Neural cell (in vitro differentiated cells): ENCODE data around the gene CHN1. TPM values are rescaled to one million over a fixed set of nuclear protein-coding genes. Genes with fewer than 3 reads are reported as not detected.

Source experiments
- H2AFZ ChIP-seq: fragments of 200-600, 300-800 bp; sonication (generic), shearing (Covaris generic); 2 replicates; pipeline ENCODE4 v1.6.0; 2014; ENCODE audit warnings: low read depth, mild to moderate bottlenecking, antibody characterized with exemption, low read length, moderate library complexity
- H3F3A ChIP-seq: fragments of 200-600 bp; shearing (Covaris generic); 2 replicates; pipeline ENCODE4 v1.6.1; 2016; ENCODE audit warnings: mild to moderate bottlenecking, moderate library complexity, mixed read lengths, antibody characterized with exemption, low read length; ENCODE audit not compliant: insufficient read depth, poor library complexity, severe bottlenecking
- H3K27ac ChIP-seq: fragments of 200-600, 300-800 bp; sonication (generic), shearing (Covaris generic); 2 replicates; pipeline ENCODE4 v1.5.1; 2014; ENCODE audit warnings: mild to moderate bottlenecking, low read length, moderate library complexity
- H3K27me3 ChIP-seq: fragments of 300-800, 200-600 bp; sonication (generic), shearing (Covaris generic); 2 replicates; pipeline ENCODE4 v1.6.0; 2014; ENCODE audit warnings: mild to moderate bottlenecking, low read depth, low read length, moderate library complexity; ENCODE audit not compliant: insufficient read depth
- H3K36me3 ChIP-seq: fragments of 300-800, 200-600 bp; sonication (generic), shearing (Covaris generic); 2 replicates; pipeline ENCODE4 v1.5.1; 2014; ENCODE audit warnings: mild to moderate bottlenecking, antibody characterized with exemption, low read length, moderate library complexity; ENCODE audit not compliant: insufficient read depth
- H3K4me2 ChIP-seq: fragments of 300-800, 200-600 bp; sonication (generic), shearing (Covaris generic); 2 replicates; pipeline ENCODE4 v1.6.0; 2014; ENCODE audit warnings: mild to moderate bottlenecking, low read length
- H3K4me3 ChIP-seq: fragments of 300-800, 200-600 bp; sonication (generic), shearing (Covaris generic); 2 replicates; pipeline ENCODE4 v1.5.1; 2014; ENCODE audit warnings: mild to moderate bottlenecking, low read length, moderate library complexity
- H3K79me2 ChIP-seq: fragments of 200-600 bp; shearing (Covaris generic); replicated peaks from 2 replicates; pipeline ENCODE4 v1.6.0; 2014; ENCODE audit warnings: mild to moderate bottlenecking, low read length, moderate library complexity; ENCODE audit not compliant: insufficient read depth
- H3K9ac ChIP-seq: fragments of 300-800, 200-600 bp; sonication (generic), shearing (Covaris generic); 2 replicates; pipeline ENCODE4 v1.6.1; 2016; ENCODE audit warnings: mild to moderate bottlenecking, low read length, mixed read lengths
- H3K9me2 ChIP-seq: fragments of 200-600 bp; shearing (Covaris generic); 2 replicates; pipeline ENCODE4 v1.6.1; 2016; ENCODE audit warnings: mild to moderate bottlenecking, low read length, mixed read lengths; ENCODE audit not compliant: insufficient read depth
- H3K9me3 ChIP-seq: fragments of 200-600, 300-800 bp; sonication (generic), shearing (Covaris generic); 2 replicates; pipeline ENCODE4 v1.6.1; 2016; ENCODE audit warnings: mild to moderate bottlenecking, mixed run types, low read length, moderate library complexity, mixed read lengths
- H4K20me1 ChIP-seq: fragments of 200-600 bp; shearing (Covaris generic); 2 replicates; pipeline ENCODE4 v1.6.1; 2016; ENCODE audit warnings: mild to moderate bottlenecking, mixed run types; ENCODE audit not compliant: insufficient read depth
- EP300 ChIP-seq: fragments of 450-650 bp; conservative IDR thresholded peaks from 2 replicates; pipeline ENCODE4 v1.6.1; 2014; ENCODE audit warnings: antibody characterized with exemption, mild to moderate bottlenecking, moderate library complexity; ENCODE audit not compliant: poor library complexity, severe bottlenecking
- EZH2 ChIP-seq: fragments of 200-600, 300-800 bp; shearing (Covaris generic), sonication (generic); IDR thresholded peaks from 2 replicates; pipeline ENCODE4 v1.6.1; 2014; ENCODE audit warnings: antibody characterized with exemption, low read length, borderline replicate concordance, mild to moderate bottlenecking; ENCODE audit not compliant: insufficient read depth, poor library complexity, severe bottlenecking
- MXI1 ChIP-seq: fragments of 450-650 bp; conservative IDR thresholded peaks from 2 replicates; pipeline ENCODE4 v1.6.1; 2014; ENCODE audit warnings: antibody characterized with exemption, mild to moderate bottlenecking; ENCODE audit not compliant: poor library complexity, severe bottlenecking
- POLR2AphosphoS5 ChIP-seq: IDR thresholded peaks from 2 replicates; pipeline ENCODE4 v1.6.1; 2012
- RAD21 ChIP-seq: fragments of 450-650 bp; conservative IDR thresholded peaks from 2 replicates; pipeline ENCODE4 v1.6.1; 2014; ENCODE audit warnings: antibody characterized with exemption, mild to moderate bottlenecking, moderate library complexity
- SMC3 ChIP-seq: fragments of 450-650 bp; conservative IDR thresholded peaks from 2 replicates; pipeline ENCODE4 v1.6.1; 2014; ENCODE audit warnings: antibody characterized with exemption, mild to moderate bottlenecking, moderate library complexity; ENCODE audit not compliant: poor library complexity
- TAF1 ChIP-seq: IDR thresholded peaks from 2 replicates; pipeline ENCODE4 v1.6.1; 2012; ENCODE audit warnings: low read depth
- polyA plus RNA-seq: library from polyadenylated mRNA; depleted of rRNA; stranded (reverse); fragments of >200 nt; gene quantifications from 2 replicates; pipeline ENCODE4 v1.2.3, GENCODE V29; 2014
- TF ChIP-seq, protein P1 (sequence below): fragments of 450-650 bp; IDR thresholded peaks from 2 replicates; pipeline ENCODE4 v1.5.1; 2014; ENCODE audit warnings: antibody characterized with exemption, mild to moderate bottlenecking, moderate library complexity; ENCODE audit not compliant: poor library complexity, severe bottlenecking
- TF ChIP-seq, protein P2 (sequence below): IDR thresholded peaks from 2 replicates; pipeline ENCODE4 v1.6.1; 2012; ENCODE audit warnings: borderline replicate concordance

CHN1 gene
- polyA plus RNA-seq, 1 donor from 2014 or later, result 133 TPM

DNA sequence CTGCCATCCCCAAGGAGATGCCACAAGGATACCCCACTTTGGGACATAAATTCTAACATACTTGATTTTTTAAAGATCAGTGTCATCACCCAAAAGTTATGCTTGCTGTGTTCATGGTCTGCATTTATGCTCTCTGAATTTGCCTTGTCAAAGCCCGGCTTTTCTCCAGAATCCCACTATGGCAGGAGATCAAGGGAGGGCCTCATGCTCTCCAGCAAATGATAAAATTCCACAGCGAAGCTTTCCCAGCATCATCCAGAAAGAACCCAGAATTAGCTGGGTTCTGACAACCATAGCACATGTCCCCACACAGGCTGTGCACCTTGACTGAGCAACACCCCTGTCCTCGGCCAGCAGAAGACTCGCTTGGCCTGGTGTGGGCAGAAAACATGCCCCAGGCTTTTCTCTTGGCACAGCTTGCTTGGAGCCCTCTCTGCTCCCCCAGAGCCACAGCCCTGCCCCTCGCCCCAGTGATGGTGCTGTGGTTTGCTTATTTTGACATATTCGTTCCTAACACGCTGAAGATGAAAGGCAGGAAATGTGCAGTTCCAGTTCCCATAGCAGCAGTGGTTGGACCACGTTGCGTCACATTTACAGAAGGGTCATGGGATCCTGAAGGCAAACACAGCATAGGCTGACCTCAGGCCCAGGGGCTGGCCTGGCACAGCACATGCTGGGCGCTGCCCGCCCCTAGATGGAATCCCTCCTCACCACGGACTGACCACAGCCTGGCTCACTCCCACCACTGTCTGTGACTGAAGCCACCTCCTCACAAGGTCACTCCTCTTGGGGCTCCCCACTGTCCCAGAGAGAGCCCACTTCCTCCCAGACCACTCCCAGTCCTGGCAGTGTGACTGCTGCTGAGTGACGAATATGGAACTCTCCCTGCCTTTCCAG lies 226.8 kb downstream of the CHN1 start:
- Histone ChIP-seq H3K36me3 (no peaks in the 10 kb centered on the region), H3K9me2 (no peaks in the 10 kb centered on the region), H3K9me3 (no peaks in the 10 kb centered on the region), H3F3A (no peaks in the 10 kb centered on the region), H3K9ac (no peak overlapping the region), H3K27ac (no peak overlapping the region), H4K20me1 (no peaks in the 10 kb centered on the region), H2AFZ (no peak overlapping the region), H3K27me3 (no peaks in the 10 kb centered on the region), H3K79me2 (no peaks in the 10 kb centered on the region), H3K4me2 (no peak overlapping the region), H3K4me3 (no peak overlapping the region)
- TF ChIP-seq RAD21 (no peak), EP300 (no peak), TAF1 (no peak), POLR2AphosphoS5 (no peak), EZH2 (no peak), MXI1 (no peak), SMC3 (no peak)
- TF ChIP-seq, protein P1, sequence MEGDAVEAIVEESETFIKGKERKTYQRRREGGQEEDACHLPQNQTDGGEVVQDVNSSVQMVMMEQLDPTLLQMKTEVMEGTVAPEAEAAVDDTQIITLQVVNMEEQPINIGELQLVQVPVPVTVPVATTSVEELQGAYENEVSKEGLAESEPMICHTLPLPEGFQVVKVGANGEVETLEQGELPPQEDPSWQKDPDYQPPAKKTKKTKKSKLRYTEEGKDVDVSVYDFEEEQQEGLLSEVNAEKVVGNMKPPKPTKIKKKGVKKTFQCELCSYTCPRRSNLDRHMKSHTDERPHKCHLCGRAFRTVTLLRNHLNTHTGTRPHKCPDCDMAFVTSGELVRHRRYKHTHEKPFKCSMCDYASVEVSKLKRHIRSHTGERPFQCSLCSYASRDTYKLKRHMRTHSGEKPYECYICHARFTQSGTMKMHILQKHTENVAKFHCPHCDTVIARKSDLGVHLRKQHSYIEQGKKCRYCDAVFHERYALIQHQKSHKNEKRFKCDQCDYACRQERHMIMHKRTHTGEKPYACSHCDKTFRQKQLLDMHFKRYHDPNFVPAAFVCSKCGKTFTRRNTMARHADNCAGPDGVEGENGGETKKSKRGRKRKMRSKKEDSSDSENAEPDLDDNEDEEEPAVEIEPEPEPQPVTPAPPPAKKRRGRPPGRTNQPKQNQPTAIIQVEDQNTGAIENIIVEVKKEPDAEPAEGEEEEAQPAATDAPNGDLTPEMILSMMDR, result no peak
- TF ChIP-seq, protein P2, sequence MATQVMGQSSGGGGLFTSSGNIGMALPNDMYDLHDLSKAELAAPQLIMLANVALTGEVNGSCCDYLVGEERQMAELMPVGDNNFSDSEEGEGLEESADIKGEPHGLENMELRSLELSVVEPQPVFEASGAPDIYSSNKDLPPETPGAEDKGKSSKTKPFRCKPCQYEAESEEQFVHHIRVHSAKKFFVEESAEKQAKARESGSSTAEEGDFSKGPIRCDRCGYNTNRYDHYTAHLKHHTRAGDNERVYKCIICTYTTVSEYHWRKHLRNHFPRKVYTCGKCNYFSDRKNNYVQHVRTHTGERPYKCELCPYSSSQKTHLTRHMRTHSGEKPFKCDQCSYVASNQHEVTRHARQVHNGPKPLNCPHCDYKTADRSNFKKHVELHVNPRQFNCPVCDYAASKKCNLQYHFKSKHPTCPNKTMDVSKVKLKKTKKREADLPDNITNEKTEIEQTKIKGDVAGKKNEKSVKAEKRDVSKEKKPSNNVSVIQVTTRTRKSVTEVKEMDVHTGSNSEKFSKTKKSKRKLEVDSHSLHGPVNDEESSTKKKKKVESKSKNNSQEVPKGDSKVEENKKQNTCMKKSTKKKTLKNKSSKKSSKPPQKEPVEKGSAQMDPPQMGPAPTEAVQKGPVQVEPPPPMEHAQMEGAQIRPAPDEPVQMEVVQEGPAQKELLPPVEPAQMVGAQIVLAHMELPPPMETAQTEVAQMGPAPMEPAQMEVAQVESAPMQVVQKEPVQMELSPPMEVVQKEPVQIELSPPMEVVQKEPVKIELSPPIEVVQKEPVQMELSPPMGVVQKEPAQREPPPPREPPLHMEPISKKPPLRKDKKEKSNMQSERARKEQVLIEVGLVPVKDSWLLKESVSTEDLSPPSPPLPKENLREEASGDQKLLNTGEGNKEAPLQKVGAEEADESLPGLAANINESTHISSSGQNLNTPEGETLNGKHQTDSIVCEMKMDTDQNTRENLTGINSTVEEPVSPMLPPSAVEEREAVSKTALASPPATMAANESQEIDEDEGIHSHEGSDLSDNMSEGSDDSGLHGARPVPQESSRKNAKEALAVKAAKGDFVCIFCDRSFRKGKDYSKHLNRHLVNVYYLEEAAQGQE, result no peak

DNA sequence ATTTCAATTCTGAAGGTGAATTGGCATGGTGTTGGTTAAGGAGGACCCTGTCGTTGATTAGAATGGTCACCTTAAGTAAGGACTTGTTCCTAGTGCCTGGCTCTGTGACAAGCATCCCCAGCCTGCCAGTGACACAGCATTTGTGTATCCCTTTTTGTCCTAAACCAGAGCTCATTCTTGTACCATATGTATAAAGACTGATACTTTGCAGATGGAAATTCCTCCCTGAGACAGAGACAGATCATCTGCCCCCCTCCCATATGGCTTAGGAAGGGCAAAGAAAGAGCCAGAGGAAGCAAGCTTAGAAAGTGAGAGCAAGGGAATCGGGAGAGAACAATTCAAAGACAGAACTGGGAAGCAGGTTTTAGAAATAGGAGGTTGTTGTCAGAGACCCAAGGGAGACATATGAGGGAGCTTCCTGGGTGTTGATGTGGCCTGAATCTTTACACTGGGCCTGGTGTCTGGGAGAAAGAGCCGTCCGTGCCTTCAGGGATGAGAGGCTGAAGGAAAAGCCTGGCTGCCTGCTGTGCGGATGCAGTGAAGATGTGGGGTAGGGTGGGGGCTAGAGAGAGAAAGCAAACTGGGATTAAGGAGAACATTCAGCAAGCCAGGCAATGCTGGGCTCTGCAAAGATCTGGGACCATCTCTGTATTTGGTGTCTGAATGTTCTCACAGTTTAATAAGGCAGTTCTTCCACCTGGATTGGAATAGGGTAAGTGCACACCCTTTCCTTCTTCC lies 227.7 kb downstream of the CHN1 start:
- no peak overlapping the region for H3K27ac ChIP-seq

More for the DNA sequence above, 227.7 kb downstream of the CHN1 start:
- H3K36me3 ChIP-seq, result no peaks in the 10 kb centered on the region
- no peaks in the 10 kb centered on the region for H3K9me2 ChIP-seq
- no peak overlapping the region for H3K9ac ChIP-seq
- no peaks in the 10 kb centered on the region for H3K79me2 ChIP-seq
- H2AFZ ChIP-seq, result no peak overlapping the region
- no peaks in the 10 kb centered on the region for H3K9me3 ChIP-seq
- no peak overlapping the region for H3K4me2 ChIP-seq
- no peaks in the 10 kb centered on the region for H4K20me1 ChIP-seq
- no peaks in the 10 kb centered on the region for H3K27me3 ChIP-seq
- H3F3A ChIP-seq, result no peaks in the 10 kb centered on the region
- no peak for TF ChIP-seq EZH2
- no peak for TF ChIP-seq MXI1
- no peak for TF ChIP-seq POLR2AphosphoS5
- no peak for TF ChIP-seq SMC3
- no peak overlapping the region for H3K4me3 ChIP-seq
